Neural progenitor cell (in vitro differentiated cells): Measurements from ENCODE around the gene SULT4A1. TPM values are rescaled to one million over a fixed set of nuclear protein-coding genes. Genes with fewer than 3 reads are reported as not detected.

ENCODE experiments used
- DNase-seq: peaks from one replicate; pipeline ENCODE4 v3.0.0-alpha.2; 2016; ENCODE audit warnings: low spot score
- H2AFZ ChIP-seq: fragments of 200-600 bp; sonication (generic); replicated peaks from 2 replicates; pipeline ENCODE4 v1.6.1; 2016; ENCODE audit warnings: antibody characterized with exemption
- H3F3A ChIP-seq: fragments of 200-600 bp; sonication (generic); 2 replicates; pipeline ENCODE4 v1.6.1; 2016; ENCODE audit warnings: antibody characterized with exemption, low read depth
- H3K27ac ChIP-seq: fragments of 200-600 bp; sonication (generic); 2 replicates; pipeline ENCODE4 v1.5.1; 2016; ENCODE audit warnings: mild to moderate bottlenecking
- H3K27me3 ChIP-seq: fragments of 200-600 bp; sonication (generic); 2 replicates; pipeline ENCODE4 v1.6.1; 2016; ENCODE audit warnings: mild to moderate bottlenecking, moderate library complexity
- H3K36me3 ChIP-seq: fragments of 200-600 bp; sonication (generic); 2 replicates; pipeline ENCODE4 v1.5.1; 2016
- H3K4me1 ChIP-seq: fragments of 200-600 bp; sonication (generic); 2 replicates; pipeline ENCODE4 v1.6.1; 2016; ENCODE audit warnings: mixed run types
- H3K4me2 ChIP-seq: fragments of 200-600 bp; sonication (generic); 2 replicates; pipeline ENCODE4 v1.6.1; 2016
- H3K4me3 ChIP-seq: fragments of 200-600 bp; sonication (generic); 2 replicates; pipeline ENCODE4 v1.5.1; 2016
- H3K79me2 ChIP-seq: fragments of 200-600 bp; sonication (generic); 2 replicates; pipeline ENCODE4 v1.6.1; 2016; ENCODE audit warnings: low read depth
- H3K9ac ChIP-seq: fragments of 200-600 bp; sonication (generic); 2 replicates; pipeline ENCODE4 v1.6.1; 2016
- H3K9me3 ChIP-seq: fragments of 200-600 bp; sonication (generic); 2 replicates; pipeline ENCODE4 v1.5.1; 2016; ENCODE audit warnings: low read depth
- H4K20me1 ChIP-seq: fragments of 200-600 bp; sonication (generic); 2 replicates; pipeline ENCODE4 v1.6.1; 2016; ENCODE audit warnings: low read depth
- H3K27ac Mint-ChIP-seq: 3 replicates; pipeline ENCODE4 v1.8.0; 2021; ENCODE audit warnings: mixed read lengths
- H3K27me3 Mint-ChIP-seq: 2 replicates; pipeline ENCODE4 v1.8.0; 2022; ENCODE audit warnings: low read depth, mild to moderate bottlenecking, inconsistent platforms, moderate library complexity, mixed read lengths; ENCODE audit not compliant: insufficient read depth
- H3K36me3 Mint-ChIP-seq: 3 replicates; pipeline ENCODE4 v1.8.0; 2021; ENCODE audit warnings: mixed read lengths
- H3K4me1 Mint-ChIP-seq: 3 replicates; pipeline ENCODE4 v1.8.0; 2021; ENCODE audit warnings: mixed read lengths
- H3K4me3 Mint-ChIP-seq: 3 replicates; pipeline ENCODE4 v1.8.0; 2021; ENCODE audit warnings: mild to moderate bottlenecking, moderate library complexity, mixed read lengths
- H3K9me3 Mint-ChIP-seq: 3 replicates; pipeline ENCODE4 v1.8.0; 2020; ENCODE audit warnings: mixed read lengths
- EZH2 ChIP-seq: fragments of 200-600 bp; sonication (generic); IDR thresholded peaks from 2 replicates; pipeline ENCODE4 v1.6.1; 2017; ENCODE audit warnings: antibody characterized with exemption, mild to moderate bottlenecking, moderate library complexity
- EZH2phosphoT487 ChIP-seq: fragments of 200-600 bp; sonication (generic); IDR thresholded peaks from 2 replicates; pipeline ENCODE4 v1.6.1; 2017; ENCODE audit warnings: antibody characterized with exemption
- total RNA-seq: library from RNA; depleted of rRNA; stranded (reverse); fragments of >200 nt; gene quantifications from 2 replicates; pipeline ENCODE4 v1.2.3, GENCODE V29; 2015; ENCODE audit warnings: low replicate concordance
- TF ChIP-seq, protein P1 (sequence below): fragments of 200-600 bp; sonication (generic); IDR thresholded peaks from 2 replicates; pipeline ENCODE4 v1.5.1; 2017; ENCODE audit warnings: antibody characterized with exemption, mild to moderate bottlenecking

Gene SULT4A1
- total RNA-seq, 1 donor from 2014 or later = 14.2 TPM

DNA sequence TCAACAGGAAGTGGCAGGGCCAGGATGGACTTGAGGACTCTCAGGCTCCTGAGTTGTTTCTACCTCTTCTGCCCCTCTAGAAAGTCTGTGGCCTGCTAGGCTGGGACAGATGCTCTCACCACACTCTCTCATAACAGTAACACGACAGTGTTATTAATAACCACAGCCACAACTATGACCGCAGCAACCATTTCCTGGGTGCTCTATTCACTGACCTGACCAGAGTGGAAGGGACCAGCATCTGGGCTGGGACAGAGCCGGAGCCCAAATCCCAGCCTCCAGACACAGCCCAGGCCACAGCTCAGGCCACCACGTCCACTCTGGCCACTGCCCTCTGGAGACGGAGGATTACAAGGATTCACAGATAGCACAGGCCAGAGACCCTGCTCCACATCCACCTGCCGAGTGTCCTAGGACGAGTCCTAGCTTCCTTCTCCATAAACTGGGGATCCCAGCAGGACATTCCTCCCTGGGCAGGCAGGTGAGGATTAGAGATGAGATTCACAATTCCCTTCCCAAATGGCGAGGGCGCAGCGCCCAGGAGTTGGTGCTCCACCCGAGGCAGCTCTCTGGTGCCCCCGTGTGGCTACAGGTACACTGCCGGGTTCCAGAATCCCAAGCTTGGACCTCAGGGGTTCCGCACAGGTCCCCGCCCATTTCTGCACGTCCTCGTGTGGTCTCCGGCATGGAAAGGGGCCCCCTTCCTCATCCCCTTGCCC is 22.4 kb upstream of the SULT4A1 start:
- Histone ChIP-seq H3K27ac (no peak overlapping the region), H3K79me2 (no peaks in the 10 kb centered on the region), H3K4me3 (no peak overlapping the region), H3F3A (no peaks in the 10 kb centered on the region), H3K27me3 (peaks cover 6% of the 10 kb centered on the region), H4K20me1 (peaks cover 2% of the 10 kb centered on the region), H3K9ac (no peak overlapping the region), H2AFZ (peak overlapping the region; percentile 85), H3K36me3 (no peaks in the 10 kb centered on the region), H3K4me1 (no peaks in the 10 kb centered on the region), H3K9me3 (no peaks in the 10 kb centered on the region), H3K4me2 (no peak overlapping the region)
- Mint-ChIP-seq H3K4me3 (no peak overlapping the region), H3K27me3 (peaks cover 23% of the 10 kb centered on the region), H3K9me3 (no peaks in the 10 kb centered on the region), H3K4me1 (peaks cover 4% of the 10 kb centered on the region), H3K27ac (no peak overlapping the region), H3K36me3 (no peaks in the 10 kb centered on the region)
- no peak for TF ChIP-seq EZH2phosphoT487
- TF ChIP-seq, protein P1, sequence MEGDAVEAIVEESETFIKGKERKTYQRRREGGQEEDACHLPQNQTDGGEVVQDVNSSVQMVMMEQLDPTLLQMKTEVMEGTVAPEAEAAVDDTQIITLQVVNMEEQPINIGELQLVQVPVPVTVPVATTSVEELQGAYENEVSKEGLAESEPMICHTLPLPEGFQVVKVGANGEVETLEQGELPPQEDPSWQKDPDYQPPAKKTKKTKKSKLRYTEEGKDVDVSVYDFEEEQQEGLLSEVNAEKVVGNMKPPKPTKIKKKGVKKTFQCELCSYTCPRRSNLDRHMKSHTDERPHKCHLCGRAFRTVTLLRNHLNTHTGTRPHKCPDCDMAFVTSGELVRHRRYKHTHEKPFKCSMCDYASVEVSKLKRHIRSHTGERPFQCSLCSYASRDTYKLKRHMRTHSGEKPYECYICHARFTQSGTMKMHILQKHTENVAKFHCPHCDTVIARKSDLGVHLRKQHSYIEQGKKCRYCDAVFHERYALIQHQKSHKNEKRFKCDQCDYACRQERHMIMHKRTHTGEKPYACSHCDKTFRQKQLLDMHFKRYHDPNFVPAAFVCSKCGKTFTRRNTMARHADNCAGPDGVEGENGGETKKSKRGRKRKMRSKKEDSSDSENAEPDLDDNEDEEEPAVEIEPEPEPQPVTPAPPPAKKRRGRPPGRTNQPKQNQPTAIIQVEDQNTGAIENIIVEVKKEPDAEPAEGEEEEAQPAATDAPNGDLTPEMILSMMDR = peak; percentile 74
- DNase-seq = peak; percentile 77

DNA sequence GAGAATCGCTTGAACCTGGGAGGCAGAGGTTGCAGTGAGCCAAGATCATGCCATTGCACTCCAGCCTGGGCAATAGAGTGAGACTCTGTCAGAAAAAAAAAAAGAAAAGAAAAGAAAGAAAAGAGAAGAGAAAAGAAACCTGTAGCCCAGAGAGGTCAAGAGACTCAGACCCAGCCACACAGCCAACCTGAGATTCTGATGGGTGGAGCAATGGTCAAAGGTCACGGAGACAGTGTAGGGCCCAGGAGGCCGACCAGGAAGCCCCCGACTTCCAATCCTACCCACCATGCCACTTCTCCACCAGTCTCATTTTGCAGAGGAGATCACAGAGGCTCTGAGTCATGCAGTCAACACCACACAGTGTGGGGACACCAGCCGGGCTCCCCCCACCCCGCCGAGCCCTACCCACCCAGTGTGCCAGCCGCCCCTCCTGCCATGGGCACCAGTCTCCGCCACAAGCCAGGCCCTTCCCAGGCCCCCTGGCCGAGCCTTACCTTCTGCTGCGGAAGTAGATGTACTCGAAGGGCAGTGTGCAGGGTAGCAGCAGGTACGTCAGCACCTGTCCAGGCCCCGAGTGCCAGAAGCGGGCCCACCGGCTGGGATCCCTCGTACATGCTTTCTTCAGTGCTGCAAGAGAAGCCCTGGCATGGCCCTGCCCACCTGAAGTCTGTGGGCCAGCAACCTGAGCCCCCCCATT is 21.6 kb upstream of the SULT4A1 start:
- no peaks in the 10 kb centered on the region for H3K4me1 ChIP-seq
- no peak overlapping the region for H3K27ac ChIP-seq
- no peaks in the 10 kb centered on the region for H3K9me3 Mint-ChIP-seq
- H3K36me3 ChIP-seq = no peaks in the 10 kb centered on the region
- no peaks in the 10 kb centered on the region for H3K36me3 Mint-ChIP-seq
- H3K27me3 ChIP-seq = no peaks in the 10 kb centered on the region
- H3K27ac Mint-ChIP-seq = no peak overlapping the region
- peaks cover 22% of the 10 kb centered on the region for H3K27me3 Mint-ChIP-seq
- peaks cover 2% of the 10 kb centered on the region for H4K20me1 ChIP-seq
- H3K9me3 ChIP-seq = no peaks in the 10 kb centered on the region
- TF ChIP-seq EZH2 (no peak), EZH2phosphoT487 (no peak)
- TF ChIP-seq, protein P1 = no peak
- H3K4me1 Mint-ChIP-seq = peaks cover 4% of the 10 kb centered on the region
- H3K4me3 ChIP-seq = no peak overlapping the region
- H3K9ac ChIP-seq = no peak overlapping the region
- DNase-seq = no peak
- H3K79me2 ChIP-seq = no peaks in the 10 kb centered on the region
- H3F3A ChIP-seq = no peaks in the 10 kb centered on the region
- H3K4me3 Mint-ChIP-seq = no peak overlapping the region
- H2AFZ ChIP-seq = no peak overlapping the region
- H3K4me2 ChIP-seq = no peak overlapping the region

DNA sequence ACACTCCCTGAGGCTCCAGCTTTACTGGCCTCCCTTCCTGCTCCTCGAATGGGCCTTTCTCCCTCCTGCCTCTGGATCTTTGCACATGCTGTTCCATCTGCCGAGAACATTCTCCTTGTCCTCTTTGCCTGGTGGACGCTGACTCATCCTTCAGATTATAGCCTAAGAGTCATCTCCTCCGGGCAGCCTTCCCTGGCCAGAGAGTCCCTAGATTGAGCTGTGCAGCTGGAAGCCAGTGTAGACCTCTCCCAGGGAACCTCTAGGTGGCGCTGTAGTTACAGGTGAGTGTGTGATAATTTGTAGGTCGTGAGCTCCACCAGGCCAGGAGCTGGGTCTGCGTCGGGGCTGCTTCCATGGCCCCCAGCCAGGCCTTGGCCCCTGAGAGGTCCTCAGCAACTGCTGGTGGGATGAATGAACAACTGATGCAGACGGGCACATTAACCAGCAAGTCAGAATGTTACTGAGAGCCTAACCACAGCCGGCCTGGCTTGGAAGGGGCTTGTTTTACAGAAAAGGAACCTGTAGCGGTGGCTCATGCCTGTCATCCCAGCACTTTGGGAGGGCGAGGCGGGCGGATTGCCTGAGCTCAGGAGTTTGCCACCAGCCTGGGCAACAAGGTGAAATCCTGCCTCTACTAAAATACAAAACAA is 20.8 kb upstream of the SULT4A1 start:
- Histone ChIP-seq H3F3A (no peaks in the 10 kb centered on the region), H3K27me3 (no peaks in the 10 kb centered on the region), H3K36me3 (no peaks in the 10 kb centered on the region), H3K79me2 (no peaks in the 10 kb centered on the region), H3K27ac (no peak overlapping the region), H3K9me3 (no peaks in the 10 kb centered on the region), H3K4me3 (no peak overlapping the region), H4K20me1 (peaks cover 2% of the 10 kb centered on the region), H2AFZ (no peak overlapping the region), H3K4me2 (no peak overlapping the region), H3K4me1 (no peaks in the 10 kb centered on the region), H3K9ac (no peak overlapping the region)
- DNase-seq = peak; percentile 90
- Mint-ChIP-seq H3K4me3 (no peak overlapping the region), H3K36me3 (no peaks in the 10 kb centered on the region), H3K4me1 (peaks cover 8% of the 10 kb centered on the region), H3K9me3 (no peaks in the 10 kb centered on the region), H3K27ac (no peak overlapping the region), H3K27me3 (peaks cover 20% of the 10 kb centered on the region)
- TF ChIP-seq EZH2phosphoT487 = no peak
- TF ChIP-seq, protein P1 = peak; percentile 89
